Adrenal gland (tissue), 5 donors: Measurements from ENCODE around the gene KRTAP12-3.

ENCODE experiments used
- CTCF ChIP-seq, 6 experiments: fragments of 450-650 bp in 4 of 6; fragments of 200-600 bp in 2 of 6; sonication (generic) in 1 of 6; IDR thresholded peaks; 1 replicate in 5 of 6; 2 replicates in 1 of 6; pipeline versions ENCODE4 v1.5.1 to v1.8.0; 2016 to 2021; ENCODE audit warnings: antibody characterized with exemption in 6 of 6, mild to moderate bottlenecking in 2 of 6, moderate library complexity in 1 of 6
- POLR2A ChIP-seq, 2 donors: fragments of 450-650 bp; IDR thresholded peaks; one replicate each; pipeline ENCODE4 v1.6.1; 2017; ENCODE audit warnings: antibody characterized with exemption in 2 of 2, mild to moderate bottlenecking in 2 of 2, moderate library complexity in 1 of 2
- donor health status: DM: no; HTN: no; CAD: no.

- TF ChIP-seq POLR2A (IDR thresholded peaks at IDR 0.05), result no peak
- no peak for TF ChIP-seq CTCF (IDR thresholded peaks at IDR 0.05)
These were observed 40.3 kb downstream of the KRTAP12-3 start for GRCh38 chr21:44697811-44698734.
